ENCODE results near the gene RDX. TPM values are rescaled to one million over a fixed set of nuclear protein-coding genes. Genes with fewer than 3 reads are reported as not detected.
A peak's percentile ranks its signal among the peaks of the same experiment; 100 is the strongest.
"Not testable (repeated sequence)": the region's sequence is repeated elsewhere in the genome, so short reads cannot be mapped to it uniquely, and the experiment has no call there.

The RDX gene
- total and polyA plus RNA-seq, 7 experiments from 2014 or later = 6.9 to 63.6 (median 15.9) TPM

DNA sequence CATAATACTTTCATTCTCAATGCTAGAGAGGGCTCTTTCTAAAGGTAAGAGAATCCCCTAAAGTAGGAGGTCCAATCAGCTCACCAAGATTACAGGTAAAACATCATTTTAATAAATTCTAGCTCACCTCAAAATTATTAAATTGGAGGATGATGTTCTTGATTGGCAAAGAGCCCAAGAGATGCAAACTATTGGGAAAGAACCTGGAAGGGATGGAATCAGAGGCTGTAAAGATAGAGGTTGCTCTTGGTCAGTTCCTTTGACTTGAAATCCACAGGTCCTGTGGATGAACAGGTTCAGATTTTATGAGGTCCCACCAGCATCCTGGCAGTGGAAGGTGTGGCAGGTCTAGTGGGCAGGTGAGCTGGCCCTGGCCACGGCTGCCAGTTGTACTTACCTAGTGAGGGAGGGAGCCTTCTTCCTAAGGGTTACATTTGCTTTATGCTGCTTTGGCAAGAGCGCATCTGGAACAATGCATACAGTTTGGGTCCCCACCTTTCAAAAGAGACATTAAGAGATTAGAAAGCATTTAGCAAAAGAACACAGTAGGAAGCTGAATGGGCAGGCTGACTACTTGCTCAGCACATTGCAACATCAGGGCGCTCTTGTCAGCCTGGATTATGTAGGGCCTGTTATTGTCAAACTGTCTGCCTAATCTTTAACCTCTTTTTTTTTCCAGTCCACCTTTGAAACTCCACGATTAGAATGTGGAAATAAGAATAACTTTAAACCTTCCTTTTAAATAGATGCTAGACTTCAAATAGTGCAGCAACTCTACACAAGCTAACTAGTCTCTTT is 97.0 kb downstream of the RDX start:
- H3K27me3 ChIP-seq (ENCODE audit: control insufficient read depth in 2 of 2, insufficient read depth in 2 of 2, low read length in 2 of 2) = no peaks in the 10 kb centered on the region
- intact Hi-C loops (cut with micrococcal nuclease) = no loop called here
- H3K4me1 ChIP-seq (ENCODE audit: control insufficient read depth in 2 of 2, insufficient read depth in 2 of 2, low read length in 2 of 2) = no peaks in the 10 kb centered on the region
- POLR2A ChIA-PET = no interaction called here
- peaks cover 0 to 4% (median 0%) of the 10 kb centered on the region in 7 donors for H3K4me1 Mint-ChIP-seq
- H3K27me3 Mint-ChIP-seq = peaks cover 0 to 9% (median 2%) of the 10 kb centered on the region in 5 donors
- H3K9me3 Mint-ChIP-seq = no peaks in the 10 kb centered on the region
- H3K27ac ChIP-seq (ENCODE audit: low read depth, low read length) = no peak overlapping the region
- H3K9me3 ChIP-seq (ENCODE audit: control insufficient read depth in 2 of 3, low read length in 3 of 3) = no peaks in the 10 kb centered on the region
- no peaks in the 10 kb centered on the region for H3K36me3 ChIP-seq (ENCODE audit: control insufficient read depth in 2 of 3, insufficient read depth in 3 of 3, low read length in 3 of 3)
- DNase-seq (no peak), ATAC-seq (no peak)
- CTCF ChIA-PET = interaction anchor here (0.6 to 5.6 kb wide), 5 partner anchors 169 to 1244 kb away, joined by 3 to 72 read pairs (median 4); partner anchors contain the start of gene FDX1
- H3K36me3 Mint-ChIP-seq = no peaks in the 10 kb centered on the region
- H3K4me3 ChIP-seq (ENCODE audit: low read length) = no peak overlapping the region
- no peak overlapping the region for H3K4me3 Mint-ChIP-seq
- H3K27ac Mint-ChIP-seq = no peak overlapping the region

- no peaks in the 10 kb centered on the region for H3K36me3 Mint-ChIP-seq
- Histone ChIP-seq H3K27ac (ENCODE audit: low read depth, low read length) (no peak overlapping the region), H3K36me3 (ENCODE audit: control insufficient read depth in 2 of 3, insufficient read depth in 3 of 3, low read length in 3 of 3) (no peaks in the 10 kb centered on the region), H3K9me3 (ENCODE audit: control insufficient read depth in 2 of 3, low read length in 3 of 3) (no peaks in the 10 kb centered on the region), H3K27me3 (ENCODE audit: control insufficient read depth in 2 of 2, insufficient read depth in 2 of 2, low read length in 2 of 2) (no peaks in the 10 kb centered on the region), H3K4me3 (ENCODE audit: low read length) (no peak overlapping the region), H3K4me1 (ENCODE audit: control insufficient read depth in 2 of 2, insufficient read depth in 2 of 2, low read length in 2 of 2) (peaks cover 0 to 1% of the 10 kb centered on the region in 2 donors)
- CTCF ChIA-PET = interaction anchor here (0.7 to 5.6 kb wide), 3 partner anchors 27 to 234 kb away, joined by 3 to 72 read pairs (median 7); partner anchors contain the start of gene FDX1
- no peak overlapping the region for H3K27ac Mint-ChIP-seq
- H3K27me3 Mint-ChIP-seq = peaks cover 0 to 11% (median 3%) of the 10 kb centered on the region in 5 donors
- DNase-seq = no peak
- POLR2A ChIA-PET = no interaction called here
- H3K4me3 Mint-ChIP-seq = no peak overlapping the region
- no peaks in the 10 kb centered on the region for H3K9me3 Mint-ChIP-seq
- ATAC-seq = no peak
- H3K4me1 Mint-ChIP-seq = peaks cover 0 to 5% (median 0%) of the 10 kb centered on the region in 7 donors
- intact Hi-C loops (cut with micrococcal nuclease) = no loop called here
Measured at GRCh38 chr11:110198031-110198729, 98.2 kb downstream of the RDX start.

DNA sequence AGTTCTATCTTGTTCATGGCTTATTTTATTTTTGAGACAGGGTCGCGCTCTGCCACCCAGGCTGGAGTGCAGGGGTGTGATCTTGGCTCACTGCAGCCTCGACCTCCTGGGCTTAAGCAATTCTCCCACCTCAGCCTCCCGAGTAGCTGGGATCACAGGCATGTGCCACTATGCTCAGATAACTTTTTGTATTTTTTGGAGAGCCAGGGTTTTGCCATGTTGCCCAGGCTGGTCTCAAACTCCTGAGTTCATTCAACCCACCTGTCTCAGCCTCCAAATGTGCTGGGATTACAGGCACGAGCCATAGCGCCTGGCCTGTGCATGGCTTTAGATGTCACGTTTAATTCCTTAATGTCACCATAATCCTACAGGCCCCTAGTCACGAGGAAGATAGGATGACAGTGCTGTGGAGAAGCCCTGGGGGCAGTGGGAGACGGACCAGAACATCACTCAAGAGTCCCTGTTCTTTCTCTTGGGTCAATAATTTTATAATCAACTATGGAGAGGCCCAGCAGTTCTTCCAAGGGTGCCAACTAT is 99.5 kb downstream of the RDX start:
- Histone ChIP-seq H3K9me3 (ENCODE audit: control insufficient read depth in 2 of 3, low read length in 3 of 3) (no peaks in the 10 kb centered on the region), H3K36me3 (ENCODE audit: control insufficient read depth in 2 of 3, insufficient read depth in 3 of 3, low read length in 3 of 3) (no peaks in the 10 kb centered on the region), H3K27me3 (ENCODE audit: control insufficient read depth in 2 of 2, insufficient read depth in 2 of 2, low read length in 2 of 2) (no peaks in the 10 kb centered on the region), H3K4me1 (ENCODE audit: control insufficient read depth in 2 of 2, insufficient read depth in 2 of 2, low read length in 2 of 2) (peaks cover 0 to 7% of the 10 kb centered on the region in 2 donors), H3K4me3 (ENCODE audit: low read length) (no peak overlapping the region), H3K27ac (ENCODE audit: low read depth, low read length) (no peak overlapping the region)
- Mint-ChIP-seq H3K27me3 (peaks cover 0 to 22% (median 3%) of the 10 kb centered on the region in 5 donors), H3K27ac (no peak overlapping the region), H3K4me3 (no peak overlapping the region), H3K4me1 (peaks cover 0 to 17% (median 8%) of the 10 kb centered on the region in 7 donors), H3K9me3 (peaks cover 0 to 4% (median 0%) of the 10 kb centered on the region in 11 donors), H3K36me3 (peaks cover 0 to 2% (median 0%) of the 10 kb centered on the region in 5 donors)
- DNase-seq (no peak), ATAC-seq (no peak)
- ChIA-PET CTCF (interaction anchor here (1.7 kb wide), 1 partner anchor 238 kb away, joined by 6 read pairs; no protein-coding TSS in a partner anchor), POLR2A (no interaction called here)
- intact Hi-C loops (cut with micrococcal nuclease) = no loop called here

DNA sequence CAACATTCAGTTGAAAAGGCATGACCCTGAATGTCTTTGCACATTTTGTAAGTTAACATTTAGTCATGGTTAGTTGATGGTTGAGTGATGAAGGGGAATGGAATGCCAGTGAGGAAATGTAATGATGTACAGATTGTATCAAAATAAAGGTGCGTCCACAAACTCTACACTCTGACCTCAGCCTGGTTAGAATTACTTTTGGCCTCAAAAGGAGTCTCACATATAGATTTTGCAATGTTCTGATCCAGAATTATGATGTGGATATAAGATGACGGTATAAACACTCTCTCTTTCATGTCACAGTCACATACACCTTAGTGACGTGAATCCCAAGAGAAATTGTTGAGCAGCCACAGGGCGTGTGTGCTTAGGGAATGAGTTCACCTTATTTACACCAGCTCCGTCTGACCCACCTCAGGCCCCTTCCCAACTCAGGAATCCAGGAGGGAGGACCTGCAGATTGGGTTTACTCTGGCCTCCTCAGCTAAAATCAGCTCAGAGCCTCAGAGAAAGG is 100.1 kb downstream of the RDX start:
- ChIA-PET CTCF (interaction anchor here (0.7 to 1.7 kb wide), 2 partner anchors 172 to 239 kb away, joined by 3 to 6 read pairs; no protein-coding TSS in a partner anchor), POLR2A (no interaction called here)
- ATAC-seq (no peak), DNase-seq (no peak)
- Mint-ChIP-seq H3K27me3 (peaks cover 0 to 25% (median 3%) of the 10 kb centered on the region in 5 donors), H3K4me1 (peaks cover 0 to 17% (median 8%) of the 10 kb centered on the region in 7 donors), H3K4me3 (no peak overlapping the region), H3K36me3 (peaks cover 0 to 2% (median 0%) of the 10 kb centered on the region in 5 donors), H3K9me3 (peaks cover 0 to 4% (median 0%) of the 10 kb centered on the region in 11 donors), H3K27ac (no peak overlapping the region)
- no peaks in the 10 kb centered on the region for H3K27me3 ChIP-seq (ENCODE audit: control insufficient read depth in 2 of 2, insufficient read depth in 2 of 2, low read length in 2 of 2)
- H3K9me3 ChIP-seq (ENCODE audit: control insufficient read depth in 2 of 3, low read length in 3 of 3) = no peaks in the 10 kb centered on the region
- H3K36me3 ChIP-seq (ENCODE audit: control insufficient read depth in 2 of 3, insufficient read depth in 3 of 3, low read length in 3 of 3) = no peaks in the 10 kb centered on the region
- intact Hi-C loops (cut with micrococcal nuclease) = no loop called here
- no peak overlapping the region for H3K27ac ChIP-seq (ENCODE audit: low read depth, low read length)
- H3K4me3 ChIP-seq (ENCODE audit: low read length) = no peak overlapping the region
- peaks cover 0 to 7% of the 10 kb centered on the region in 2 donors for H3K4me1 ChIP-seq (ENCODE audit: control insufficient read depth in 2 of 2, insufficient read depth in 2 of 2, low read length in 2 of 2)

DNA sequence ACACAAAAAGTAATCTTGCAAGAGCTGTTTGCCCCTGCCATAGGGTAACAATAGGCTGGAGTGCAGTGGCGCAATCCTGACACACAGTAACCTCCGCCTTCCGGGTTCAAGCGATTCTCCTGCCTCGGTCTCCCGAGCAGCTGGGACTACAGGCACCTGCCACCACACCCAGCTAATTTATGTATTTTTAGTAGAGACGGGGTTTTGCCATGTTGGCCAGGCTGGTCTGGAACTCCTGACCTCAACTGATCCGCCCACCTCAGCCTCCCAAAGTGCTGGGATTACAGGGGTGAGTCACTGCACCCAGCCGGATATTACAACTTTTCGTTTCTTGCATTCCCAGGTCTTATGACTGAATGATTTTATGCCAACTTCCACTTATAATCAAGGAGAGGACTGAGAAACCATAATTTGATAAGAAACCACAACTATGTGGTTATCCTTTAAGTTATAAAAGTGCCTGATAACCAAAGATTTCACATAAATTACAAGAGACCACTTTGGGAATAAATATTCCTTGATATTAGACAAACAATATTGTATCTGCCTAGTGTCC is 102.1 kb downstream of the RDX start:
- H3K36me3 Mint-ChIP-seq; H3K27ac ChIP-seq (ENCODE audit: low read depth, low read length); DNase-seq; H3K27ac Mint-ChIP-seq; POLR2A ChIA-PET; H3K9me3 Mint-ChIP-seq; H3K27me3 ChIP-seq (ENCODE audit: control insufficient read depth in 2 of 2, insufficient read depth in 2 of 2, low read length in 2 of 2); H3K9me3 ChIP-seq (ENCODE audit: control insufficient read depth in 2 of 3, low read length in 3 of 3); intact Hi-C loops (cut with micrococcal nuclease); H3K4me3 Mint-ChIP-seq; H3K36me3 ChIP-seq (ENCODE audit: control insufficient read depth in 2 of 3, insufficient read depth in 3 of 3, low read length in 3 of 3); H3K4me1 ChIP-seq (ENCODE audit: control insufficient read depth in 2 of 2, insufficient read depth in 2 of 2, low read length in 2 of 2); H3K4me3 ChIP-seq (ENCODE audit: low read length): not testable (repeated sequence)
- ATAC-seq = peak; percentile 12
- CTCF ChIA-PET = interaction anchor here (1.1 kb wide), 1 partner anchor 183 kb away, joined by 3 read pairs; no protein-coding TSS in a partner anchor
- peaks cover 0 to 14% (median 8%) of the 10 kb centered on the region in 7 donors for H3K4me1 Mint-ChIP-seq
- peaks cover 0 to 40% (median 4%) of the 10 kb centered on the region in 5 donors for H3K27me3 Mint-ChIP-seq

GRCh38 chr11:110192604-110193282 is 103.7 kb downstream of the RDX start:
- H3K36me3 Mint-ChIP-seq; POLR2A ChIA-PET; H3K9me3 ChIP-seq (ENCODE audit: control insufficient read depth in 2 of 3, low read length in 3 of 3); H3K4me1 ChIP-seq (ENCODE audit: control insufficient read depth in 2 of 2, insufficient read depth in 2 of 2, low read length in 2 of 2); H3K27me3 ChIP-seq (ENCODE audit: control insufficient read depth in 2 of 2, insufficient read depth in 2 of 2, low read length in 2 of 2); H3K36me3 ChIP-seq (ENCODE audit: control insufficient read depth in 2 of 3, insufficient read depth in 3 of 3, low read length in 3 of 3); H3K27ac ChIP-seq (ENCODE audit: low read depth, low read length); H3K9me3 Mint-ChIP-seq; intact Hi-C loops (cut with micrococcal nuclease); H3K4me3 Mint-ChIP-seq; H3K4me3 ChIP-seq (ENCODE audit: low read length): not testable (repeated sequence)
- ATAC-seq (peak; percentile 47), DNase-seq (peak in 1 of 9 donors; percentile 8)
- Mint-ChIP-seq H3K27ac (peak overlapping the region in 1 of 9 donors; percentile 26), H3K4me1 (peaks cover 0 to 14% (median 8%) of the 10 kb centered on the region in 7 donors), H3K27me3 (peaks cover 0 to 40% (median 5%) of the 10 kb centered on the region in 5 donors)
- CTCF ChIA-PET = interaction anchor here (0.6 kb wide), 1 partner anchor 254 kb away, joined by 3 read pairs; no protein-coding TSS in a partner anchor

Measured in naive thymus-derived CD4-positive, alpha-beta T cell (primary cell).